Measurements from ENCODE around the gene CASP2. TPM values are rescaled to one million over a fixed set of nuclear protein-coding genes. Genes with fewer than 3 reads are reported as not detected.

The CASP2 gene
- polyA plus RNA-seq, 1 donor (not counting 4 experiments of a cell fraction or from before 2014, with no cell fraction given) = 12.8 TPM

GRCh38 chr7:143321242-143321641 is 33.1 kb downstream of the CASP2 start:
- H4K20me1 ChIP-seq (ENCODE audit: control insufficient read depth, extremely low read depth, insufficient read depth, low read length) = no peaks in the 10 kb centered on the region
- DNase-seq (ENCODE audit: low read depth, low spot score) (no peak), FAIRE-seq (no peak)
- peaks cover 13% of the 10 kb centered on the region for H3K4me1 ChIP-seq (ENCODE audit: control insufficient read depth, extremely low read depth, insufficient read depth, low read length)
- no peak overlapping the region for H2AFZ ChIP-seq (ENCODE audit: control insufficient read depth, low read length)
- no peak overlapping the region for H3K4me2 ChIP-seq (ENCODE audit: control insufficient read depth, extremely low read depth, insufficient read depth, low read depth, low read length)
- no peaks in the 10 kb centered on the region for H3K27me3 ChIP-seq (ENCODE audit: control insufficient read depth, extremely low read depth, insufficient read depth, low read length)
- TF ChIP-seq CTCF (optimal IDR thresholded peaks at IDR 0.05 in 1 of 3, IDR thresholded peaks at IDR 0.05 in 1 of 3, conservative IDR thresholded peaks at IDR 0.05 in 1 of 3; ENCODE audit: extremely low read depth in 1 of 3, insufficient read depth in 2 of 3, low read length in 3 of 3) = no peak
- TF ChIP-seq EZH2 (IDR thresholded peaks at IDR 0.05; ENCODE audit: low read length) = no peak
- dilution Hi-C loops (cut with MboI; ENCODE audit: extremely low pct_ligation_motif_present, low sequenced_read_pairs) = no loop called here
- no peaks in the 10 kb centered on the region for H3K36me3 ChIP-seq (ENCODE audit: control insufficient read depth in 2 of 2, extremely low read depth in 1 of 2, insufficient read depth in 2 of 2, low read length in 2 of 2)
- H3K4me3 ChIP-seq (ENCODE audit: control insufficient read depth in 2 of 3, extremely low read depth in 1 of 3, insufficient read depth in 2 of 3, low read depth in 1 of 3, low read length in 3 of 3) = no peak overlapping the region
- H3K9me3 ChIP-seq (ENCODE audit: control insufficient read depth, low read depth, low read length) = no peaks in the 10 kb centered on the region
- no peaks in the 10 kb centered on the region for H3K79me2 ChIP-seq (ENCODE audit: control insufficient read depth, insufficient read depth, low read length)
- H3K27ac ChIP-seq (ENCODE audit: control insufficient read depth, insufficient read depth, low read length) = no peak overlapping the region
- no peak overlapping the region for H3K9ac ChIP-seq (ENCODE audit: control insufficient read depth, extremely low read depth, insufficient read depth, low read length)
- no peaks in the 10 kb centered on the region for H3K9me1 ChIP-seq (ENCODE audit: control insufficient read depth, extremely low read depth, insufficient read depth, low read length)

GRCh38 chr7:143321734-143322133 is 33.6 kb downstream of the CASP2 start:
- dilution Hi-C loops (cut with MboI; ENCODE audit: extremely low pct_ligation_motif_present, low sequenced_read_pairs) = no loop called here
- DNase-seq (ENCODE audit: low read depth, low spot score) (no peak), FAIRE-seq (no peak)

More at GRCh38 chr7:143321734-143322133, 33.6 kb downstream of the CASP2 start:
- Histone ChIP-seq H3K36me3 (ENCODE audit: control insufficient read depth in 2 of 2, extremely low read depth in 1 of 2, insufficient read depth in 2 of 2, low read length in 2 of 2) (no peaks in the 10 kb centered on the region), H3K4me2 (ENCODE audit: control insufficient read depth, extremely low read depth, insufficient read depth, low read depth, low read length) (no peak overlapping the region), H3K79me2 (ENCODE audit: control insufficient read depth, insufficient read depth, low read length) (no peaks in the 10 kb centered on the region), H2AFZ (ENCODE audit: control insufficient read depth, low read length) (no peak overlapping the region), H3K27me3 (ENCODE audit: control insufficient read depth, extremely low read depth, insufficient read depth, low read length) (no peaks in the 10 kb centered on the region), H3K27ac (ENCODE audit: control insufficient read depth, insufficient read depth, low read length) (no peak overlapping the region), H3K9me1 (ENCODE audit: control insufficient read depth, extremely low read depth, insufficient read depth, low read length) (no peaks in the 10 kb centered on the region), H3K4me1 (ENCODE audit: control insufficient read depth, extremely low read depth, insufficient read depth, low read length) (peaks cover 13% of the 10 kb centered on the region), H4K20me1 (ENCODE audit: control insufficient read depth, extremely low read depth, insufficient read depth, low read length) (no peaks in the 10 kb centered on the region), H3K9me3 (ENCODE audit: control insufficient read depth, low read depth, low read length) (no peaks in the 10 kb centered on the region), H3K9ac (ENCODE audit: control insufficient read depth, extremely low read depth, insufficient read depth, low read length) (no peak overlapping the region), H3K4me3 (ENCODE audit: control insufficient read depth in 2 of 3, extremely low read depth in 1 of 3, insufficient read depth in 2 of 3, low read depth in 1 of 3, low read length in 3 of 3) (no peak overlapping the region)
- TF ChIP-seq CTCF (optimal IDR thresholded peaks at IDR 0.05 in 1 of 3, IDR thresholded peaks at IDR 0.05 in 1 of 3, conservative IDR thresholded peaks at IDR 0.05 in 1 of 3; ENCODE audit: extremely low read depth in 1 of 3, insufficient read depth in 2 of 3, low read length in 3 of 3) (peak in 2 of 3 experiments; percentile 60 to 62), EZH2 (IDR thresholded peaks at IDR 0.05; ENCODE audit: low read length) (no peak)

All from keratinocyte (primary cell).